ENCODE results near the gene PRR29. TPM values are rescaled to one million over a fixed set of nuclear protein-coding genes. Genes with fewer than 3 reads are reported as not detected.

Gene PRR29
- total RNA-seq, 1 donor from 2014 or later: not detected

- Mint-ChIP-seq H3K4me1 (no peaks in the 10 kb centered on the region), H3K27me3 (no peaks in the 10 kb centered on the region), H3K27ac (no peak overlapping the region), H3K9me3 (no peaks in the 10 kb centered on the region), H3K4me3 (no peak overlapping the region), H3K36me3 (ENCODE audit: low read depth) (no peaks in the 10 kb centered on the region)
- intact Hi-C loops (cut with micrococcal nuclease): no loop called here
- POLR2A ChIA-PET: interaction anchor here (0.5 kb wide), 1 partner anchor 335 kb away, joined by 5 read pairs; no protein-coding TSS in a partner anchor
- CTCF ChIA-PET: interaction anchor here (1.3 to 1.5 kb wide), 2 partner anchors 38 to 97 kb away, joined by 3 read pairs; no protein-coding TSS in a partner anchor
- no peak for ATAC-seq (ENCODE audit: low read depth)
- DNase-seq: no peak
- TF ChIP-seq CTCF (IDR thresholded peaks at IDR 0.05): no peak
Observed at GRCh38 chr17:64036198-64036922, 38.2 kb downstream of the PRR29 start.

DNA sequence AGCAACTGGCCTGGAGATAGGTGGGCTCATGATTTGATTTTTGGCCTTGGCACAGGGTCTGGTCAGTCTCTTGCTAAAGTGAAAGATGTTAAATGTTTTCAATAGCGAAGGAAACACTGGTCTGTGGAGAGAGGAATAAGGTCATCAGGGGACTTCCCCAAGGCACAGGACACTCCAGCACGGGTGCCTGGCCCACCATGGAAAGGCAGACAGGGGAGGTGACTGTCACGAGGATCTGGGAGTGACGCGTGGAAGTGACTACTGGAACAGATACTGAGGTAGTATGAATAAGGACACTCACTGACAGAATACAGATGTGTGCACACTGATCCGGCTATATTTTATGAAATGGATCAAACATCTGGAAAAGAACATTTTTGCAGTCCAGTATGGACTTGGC lies 39.0 kb downstream of the PRR29 start:
- no peak for TF ChIP-seq CTCF (IDR thresholded peaks at IDR 0.05)
- no peaks in the 10 kb centered on the region for H3K27me3 Mint-ChIP-seq
- no peaks in the 10 kb centered on the region for H3K9me3 Mint-ChIP-seq
- no peaks in the 10 kb centered on the region for H3K36me3 Mint-ChIP-seq (ENCODE audit: low read depth)
- H3K4me1 Mint-ChIP-seq: no peaks in the 10 kb centered on the region
- H3K27ac Mint-ChIP-seq: no peak overlapping the region
- DNase-seq (no peak), ATAC-seq (ENCODE audit: low read depth) (no peak)
- intact Hi-C loops (cut with micrococcal nuclease): no loop called here
- ChIA-PET POLR2A (no interaction called here), CTCF (interaction anchor here (1.7 kb wide), 1 partner anchor 9 kb away, joined by 7 read pairs; no protein-coding TSS in a partner anchor)
- H3K4me3 Mint-ChIP-seq: no peak overlapping the region

GRCh38 chr17:64037802-64038201 lies 39.7 kb downstream of the PRR29 start:
- Mint-ChIP-seq H3K4me3 (no peak overlapping the region), H3K36me3 (ENCODE audit: low read depth) (no peaks in the 10 kb centered on the region), H3K4me1 (no peaks in the 10 kb centered on the region), H3K9me3 (no peaks in the 10 kb centered on the region), H3K27ac (no peak overlapping the region), H3K27me3 (no peaks in the 10 kb centered on the region)
- POLR2A ChIA-PET: no interaction called here
- ATAC-seq (ENCODE audit: low read depth) (no peak), DNase-seq (no peak)
- CTCF ChIA-PET: interaction anchor here (1.7 kb wide), 1 partner anchor 9 kb away, joined by 7 read pairs; no protein-coding TSS in a partner anchor
- no peak for TF ChIP-seq CTCF (IDR thresholded peaks at IDR 0.05)
- intact Hi-C loops (cut with micrococcal nuclease): no loop called here

DNA sequence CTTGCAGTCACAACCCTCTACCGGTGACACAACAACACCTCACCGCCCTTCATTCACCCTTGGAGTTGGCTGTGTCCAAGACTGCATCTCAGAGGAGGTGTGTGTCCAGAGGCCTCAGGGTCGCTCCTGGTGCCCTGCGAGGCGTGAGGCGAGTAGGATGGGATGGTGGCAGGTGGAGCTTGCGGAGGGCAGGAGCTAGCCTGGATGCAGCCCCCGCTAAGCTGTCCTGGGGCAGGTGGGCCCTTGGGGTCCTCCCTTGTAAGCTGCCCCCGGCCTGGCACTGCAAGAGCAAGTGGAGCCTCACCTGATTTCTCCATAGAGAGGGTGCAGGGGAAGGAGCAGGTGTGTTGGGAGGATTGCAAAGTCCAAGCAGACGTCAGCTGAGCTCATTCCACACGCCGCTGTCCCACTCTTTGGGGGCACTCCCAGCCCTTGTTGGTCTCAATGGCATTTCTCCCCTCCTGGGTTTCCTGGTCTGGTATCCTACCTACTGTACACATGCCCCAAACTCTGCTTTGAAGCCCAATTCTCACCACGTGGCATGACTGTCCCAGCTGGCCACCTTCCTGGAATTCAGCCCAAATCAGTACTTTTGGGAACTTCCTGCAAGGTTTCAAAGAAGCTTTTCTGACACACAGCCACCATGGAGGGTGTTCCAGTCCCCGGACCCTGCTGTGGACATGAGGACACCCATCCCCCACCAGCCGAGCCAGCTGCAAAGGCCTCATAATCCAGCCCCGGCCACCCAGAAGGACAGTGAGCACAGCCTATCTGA lies 40.4 kb downstream of the PRR29 start:
- ChIA-PET CTCF (interaction anchor here (1.7 kb wide), 1 partner anchor 10 kb away, joined by 7 read pairs; no protein-coding TSS in a partner anchor), POLR2A (no interaction called here)
- H3K4me1 Mint-ChIP-seq: no peaks in the 10 kb centered on the region
- no peak for TF ChIP-seq CTCF (IDR thresholded peaks at IDR 0.05)
- peaks cover 3% of the 10 kb centered on the region for H3K36me3 Mint-ChIP-seq (ENCODE audit: low read depth)
- no peak overlapping the region for H3K27ac Mint-ChIP-seq
- H3K4me3 Mint-ChIP-seq: no peak overlapping the region
- intact Hi-C loops (cut with micrococcal nuclease): no loop called here
- H3K9me3 Mint-ChIP-seq: no peaks in the 10 kb centered on the region
- no peak for ATAC-seq (ENCODE audit: low read depth)
- no peak for DNase-seq
- no peaks in the 10 kb centered on the region for H3K27me3 Mint-ChIP-seq

DNA sequence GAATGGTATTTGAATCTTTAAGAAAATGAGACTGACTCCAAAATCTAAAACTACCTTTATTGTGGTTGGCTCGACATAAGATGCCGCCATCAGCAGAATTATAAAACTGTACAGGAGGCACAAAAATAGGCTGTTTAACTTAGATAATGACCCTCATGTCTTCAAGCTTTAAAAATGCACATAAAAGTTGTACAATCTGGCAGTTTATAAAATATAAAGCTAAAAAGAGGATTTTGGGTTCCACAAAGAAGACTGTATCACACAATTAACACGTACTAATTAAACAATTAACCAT lies 40.9 kb downstream of the PRR29 start:
- Mint-ChIP-seq H3K4me3 (no peak overlapping the region), H3K4me1 (no peaks in the 10 kb centered on the region), H3K36me3 (ENCODE audit: low read depth) (peaks cover 8% of the 10 kb centered on the region), H3K27me3 (no peaks in the 10 kb centered on the region), H3K27ac (no peak overlapping the region), H3K9me3 (no peaks in the 10 kb centered on the region)
- DNase-seq (no peak), ATAC-seq (ENCODE audit: low read depth) (no peak)
- TF ChIP-seq CTCF (IDR thresholded peaks at IDR 0.05): no peak
- ChIA-PET POLR2A (no interaction called here), CTCF (no interaction called here)
- intact Hi-C loops (cut with micrococcal nuclease): no loop called here

All from activated B cell treated with CpG ODN at 0.5 μM for 24 hours (primary cell).